ENCODE measurements around the gene VGLL3. TPM values are rescaled to one million over a fixed set of nuclear protein-coding genes. Genes with fewer than 3 reads are reported as not detected.

VGLL3 gene
- total and polyA plus RNA-seq, 2 experiments from 2014 or later: 1.4 to 7.3 TPM

GRCh38 chr3:86998569-86998968 is 7.6 kb upstream of the VGLL3 start:
- H3K4me1 Mint-ChIP-seq: peaks cover 6% of the 10 kb centered on the region
- Histone ChIP-seq H3F3A (replicated peaks; ENCODE audit: low read depth) (no peaks in the 10 kb centered on the region), H3K9me2 (ENCODE audit: insufficient read depth) (no peaks in the 10 kb centered on the region), H3K4me2 (no peak overlapping the region), H3K4me3 (no peak overlapping the region), H3K27me3 (ENCODE audit: insufficient read depth) (no peaks in the 10 kb centered on the region), H2AFZ (no peak overlapping the region), H3K4me1 (ENCODE audit: insufficient read depth) (no peaks in the 10 kb centered on the region), H3K36me3 (ENCODE audit: insufficient read depth) (no peaks in the 10 kb centered on the region), H3K79me2 (replicated peaks; ENCODE audit: insufficient read depth) (no peaks in the 10 kb centered on the region), H3K27ac (ENCODE audit: low read depth) (no peak overlapping the region), H4K20me1 (replicated peaks; ENCODE audit: insufficient read depth) (no peaks in the 10 kb centered on the region)
- H3K4me3 Mint-ChIP-seq: no peak overlapping the region
- no peaks in the 10 kb centered on the region for H3K36me3 Mint-ChIP-seq (ENCODE audit: low read depth)
- no peaks in the 10 kb centered on the region for H3K27me3 Mint-ChIP-seq (ENCODE audit: insufficient read depth, low read depth, poor library complexity)
- DNase-seq (ENCODE audit: low spot score) (no peak), ATAC-seq (no peak)
- H3K27ac Mint-ChIP-seq: no peak overlapping the region
- TF ChIP-seq REST (IDR thresholded peaks at IDR 0.05; ENCODE audit: unreplicated experiment) (no peak), EZH2 (IDR thresholded peaks at IDR 0.05; ENCODE audit: low read depth, unreplicated experiment) (no peak), ZNF331 (CRISPR knock-in tag; IDR thresholded peaks at IDR 0.05; ENCODE audit: low read depth) (no peak), NANOG (IDR thresholded peaks at IDR 0.05; ENCODE audit: borderline replicate concordance) (no peak)
- no peaks in the 10 kb centered on the region for H3K9me3 Mint-ChIP-seq

GRCh38 chr3:86996261-86996955 is 5.5 kb upstream of the VGLL3 start:
- H2AFZ ChIP-seq: peak overlapping the region; percentile 29; the same call in 1 of the 2 replicates
- Mint-ChIP-seq H3K9me3 (no peaks in the 10 kb centered on the region), H3K4me3 (no peak overlapping the region), H3K4me1 (peaks cover 13% of the 10 kb centered on the region), H3K27me3 (ENCODE audit: insufficient read depth, low read depth, poor library complexity) (no peaks in the 10 kb centered on the region), H3K27ac (no peak overlapping the region), H3K36me3 (ENCODE audit: low read depth) (no peaks in the 10 kb centered on the region)
- no peaks in the 10 kb centered on the region for H3K79me2 ChIP-seq (replicated peaks; ENCODE audit: insufficient read depth)
- no peaks in the 10 kb centered on the region for H3K9me2 ChIP-seq (ENCODE audit: insufficient read depth)
- no peaks in the 10 kb centered on the region for H3K27me3 ChIP-seq (ENCODE audit: insufficient read depth)
- no peak overlapping the region for H3K4me2 ChIP-seq
- H3K36me3 ChIP-seq (ENCODE audit: insufficient read depth): no peaks in the 10 kb centered on the region
- DNase-seq (ENCODE audit: low spot score) (no peak), ATAC-seq (no peak)
- H3F3A ChIP-seq (replicated peaks; ENCODE audit: low read depth): no peaks in the 10 kb centered on the region
- no peaks in the 10 kb centered on the region for H4K20me1 ChIP-seq (replicated peaks; ENCODE audit: insufficient read depth)
- no peak overlapping the region for H3K27ac ChIP-seq (ENCODE audit: low read depth)
- H3K4me1 ChIP-seq (ENCODE audit: insufficient read depth): peaks cover 8% of the 10 kb centered on the region
- H3K4me3 ChIP-seq: no peak overlapping the region
- TF ChIP-seq CTCF (conservative IDR thresholded peaks at IDR 0.05; ENCODE audit: low read depth in 2 of 2): no peak
- TF ChIP-seq JUNB (IDR thresholded peaks at IDR 0.05; ENCODE audit: unreplicated experiment): no peak
- TF ChIP-seq NANOG (IDR thresholded peaks at IDR 0.05; ENCODE audit: borderline replicate concordance): no peak
- no peak for TF ChIP-seq STAT1 (IDR thresholded peaks at IDR 0.05; ENCODE audit: unreplicated experiment)
- no peak for TF ChIP-seq ZNF462 (CRISPR knock-in tag; IDR thresholded peaks at IDR 0.05)

Measured in GM23338 (cell line).